GM12872 (cell line): ENCODE results near the gene SYPL2.

Source experiments
- CTCF ChIP-seq: IDR thresholded peaks from 3 replicates; pipeline ENCODE4 v1.5.1; 2011; ENCODE audit warnings: low read depth, mild to moderate bottlenecking, low read length, moderate library complexity; ENCODE audit not compliant: insufficient read depth

Gene SYPL2

GRCh38 chr1:109433322-109433721, 33.0 kb upstream of the SYPL2 start:
- no peak for TF ChIP-seq CTCF

GRCh38 chr1:109434484-109434883, 31.9 kb upstream of the SYPL2 start:
- no peak for TF ChIP-seq CTCF

GRCh38 chr1:109438798-109439297, 27.5 kb upstream of the SYPL2 start:
- TF ChIP-seq CTCF = no peak

GRCh38 chr1:109441069-109441468, 25.3 kb upstream of the SYPL2 start:
- no peak for TF ChIP-seq CTCF

- TF ChIP-seq CTCF = no peak
Observed at GRCh38 chr1:109443476-109443875, 22.9 kb upstream of the SYPL2 start.

- TF ChIP-seq CTCF = no peak
Observed at GRCh38 chr1:109444346-109444745, 22.0 kb upstream of the SYPL2 start.

GRCh38 chr1:109447524-109447923, 18.8 kb upstream of the SYPL2 start:
- no peak for TF ChIP-seq CTCF
